ENCODE data around the gene COPS3.

Gene COPS3

DNA sequence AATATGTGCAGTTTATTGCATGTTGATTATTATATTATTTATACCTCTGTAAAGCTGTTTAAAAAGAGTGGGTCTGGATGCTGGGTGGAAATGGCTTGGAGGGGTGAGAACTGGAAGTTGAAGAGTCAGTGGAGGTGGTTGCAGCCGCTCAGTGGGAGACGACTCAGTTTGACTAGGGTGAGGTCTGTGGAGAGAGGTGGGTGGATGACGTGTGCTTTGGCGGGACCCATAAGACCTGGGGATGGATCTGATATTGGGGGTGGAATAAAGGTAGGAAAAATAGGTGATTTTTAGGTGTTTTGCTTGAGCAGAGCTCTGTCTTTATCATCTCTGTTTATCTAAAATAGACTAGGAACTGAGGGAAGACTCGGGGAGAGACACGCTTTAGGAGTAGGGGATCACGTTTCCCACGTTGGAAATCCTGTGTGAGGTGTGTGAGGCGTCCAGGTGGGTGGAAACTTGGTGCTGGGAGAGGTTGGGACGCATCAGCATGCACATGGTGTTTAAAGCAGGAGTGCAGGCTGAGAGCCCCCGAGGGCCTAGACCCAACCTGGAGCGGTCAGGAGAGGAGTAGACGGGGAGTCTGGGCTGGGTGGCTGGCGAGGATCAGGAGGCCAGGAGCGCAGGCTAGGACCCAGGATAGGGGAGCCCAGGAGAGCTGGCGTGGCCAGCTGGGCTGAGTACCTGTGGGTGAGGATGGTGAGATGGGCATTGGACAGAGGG lies 39.3 kb upstream of the COPS3 start:
- Histone ChIP-seq H3K4me3 (ENCODE audit: extremely low read depth, insufficient read depth, low read length, poor library complexity, severe bottlenecking) (no peak overlapping the region), H3K27ac (ENCODE audit: low read depth, low read length, severe bottlenecking) (no peak overlapping the region), H3K4me1 (ENCODE audit: control insufficient read depth, insufficient read depth, low read length, poor library complexity, severe bottlenecking) (no peaks in the 10 kb centered on the region), H3K9me3 (ENCODE audit: control insufficient read depth, low read length) (no peaks in the 10 kb centered on the region), H3K36me3 (ENCODE audit: control insufficient read depth, insufficient read depth, low read length) (no peaks in the 10 kb centered on the region)
- WGBS, 2 experiments (ENCODE audit: insufficient coverage in 2 of 2) = 89 to 93% methylated on average over 14 to 16 of the region's 16 CpGs

- 100% methylated on average over 2 of the region's 6 CpGs; no CpG with 5 or more reads in 1 of the 2 experiments for WGBS, 2 experiments (ENCODE audit: insufficient coverage in 2 of 2)
- no peaks in the 10 kb centered on the region for H3K36me3 ChIP-seq (ENCODE audit: control insufficient read depth, insufficient read depth, low read length)
- H3K27ac ChIP-seq (ENCODE audit: low read depth, low read length, severe bottlenecking) = no peak overlapping the region
- no peak overlapping the region for H3K4me3 ChIP-seq (ENCODE audit: extremely low read depth, insufficient read depth, low read length, poor library complexity, severe bottlenecking)
- H3K4me1 ChIP-seq (ENCODE audit: control insufficient read depth, insufficient read depth, low read length, poor library complexity, severe bottlenecking) = no peaks in the 10 kb centered on the region
- no peaks in the 10 kb centered on the region for H3K9me3 ChIP-seq (ENCODE audit: control insufficient read depth, low read length)
These were observed 34.2 kb upstream of the COPS3 start for GRCh38 chr17:17315142-17315821.

GRCh38 chr17:17314501-17315071 lies 33.5 kb upstream of the COPS3 start:
- no peaks in the 10 kb centered on the region for H3K36me3 ChIP-seq (ENCODE audit: control insufficient read depth, insufficient read depth, low read length)
- WGBS, 2 experiments (ENCODE audit: insufficient coverage in 2 of 2) = 79 to 90% methylated on average over 5 of the region's 5 CpGs
- no peaks in the 10 kb centered on the region for H3K4me1 ChIP-seq (ENCODE audit: control insufficient read depth, insufficient read depth, low read length, poor library complexity, severe bottlenecking)
- no peaks in the 10 kb centered on the region for H3K9me3 ChIP-seq (ENCODE audit: control insufficient read depth, low read length)
- H3K27ac ChIP-seq (ENCODE audit: low read depth, low read length, severe bottlenecking) = no peak overlapping the region
- H3K4me3 ChIP-seq (ENCODE audit: extremely low read depth, insufficient read depth, low read length, poor library complexity, severe bottlenecking) = no peak overlapping the region

DNA sequence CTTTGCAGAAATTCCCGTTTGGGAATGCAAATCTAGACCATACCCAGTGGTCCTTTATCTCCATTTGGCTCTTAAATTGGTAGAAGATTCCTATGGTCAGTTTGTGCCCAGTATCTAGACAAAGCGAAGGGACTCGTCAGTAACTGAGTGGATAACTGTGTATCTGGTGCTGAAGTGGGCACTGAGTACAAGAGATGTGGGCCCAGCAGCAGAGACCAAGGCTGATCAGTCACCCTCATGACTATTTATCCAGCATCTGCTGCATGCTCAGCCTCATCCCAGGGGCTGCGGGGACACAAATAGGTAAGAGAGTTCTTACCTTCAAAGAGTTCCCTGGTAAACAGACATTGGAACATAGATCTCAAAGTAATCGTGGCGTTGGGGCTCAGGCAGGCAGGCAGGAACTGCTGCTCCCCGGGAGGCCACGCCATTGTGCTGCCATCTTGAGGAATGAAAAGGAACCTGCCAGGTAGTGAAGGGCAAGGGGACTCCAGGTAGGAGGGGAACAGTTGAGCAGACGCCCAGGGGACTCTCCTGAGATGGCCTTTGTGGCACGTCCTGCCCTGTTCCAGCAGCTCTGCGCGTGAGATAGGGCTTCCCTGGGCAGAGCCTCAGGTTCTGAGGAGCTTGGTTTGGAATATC lies 32.4 kb upstream of the COPS3 start:
- no peaks in the 10 kb centered on the region for H3K36me3 ChIP-seq (ENCODE audit: control insufficient read depth, insufficient read depth, low read length)
- H3K27ac ChIP-seq (ENCODE audit: low read depth, low read length, severe bottlenecking) = no peak overlapping the region
- WGBS, 2 experiments (ENCODE audit: insufficient coverage in 2 of 2) = 64 to 67% methylated on average over 8 to 9 of the region's 12 CpGs
- H3K4me3 ChIP-seq (ENCODE audit: extremely low read depth, insufficient read depth, low read length, poor library complexity, severe bottlenecking) = no peak overlapping the region
- H3K4me1 ChIP-seq (ENCODE audit: control insufficient read depth, insufficient read depth, low read length, poor library complexity, severe bottlenecking) = no peaks in the 10 kb centered on the region
- H3K9me3 ChIP-seq (ENCODE audit: control insufficient read depth, low read length) = no peaks in the 10 kb centered on the region

- Histone ChIP-seq H3K4me1 (ENCODE audit: control insufficient read depth, insufficient read depth, low read length, poor library complexity, severe bottlenecking) (peaks cover 2% of the 10 kb centered on the region), H3K36me3 (ENCODE audit: control insufficient read depth, insufficient read depth, low read length) (no peaks in the 10 kb centered on the region), H3K27ac (ENCODE audit: low read depth, low read length, severe bottlenecking) (no peak overlapping the region), H3K4me3 (ENCODE audit: extremely low read depth, insufficient read depth, low read length, poor library complexity, severe bottlenecking) (no peak overlapping the region), H3K9me3 (ENCODE audit: control insufficient read depth, low read length) (no peaks in the 10 kb centered on the region)
- WGBS, 2 experiments (ENCODE audit: insufficient coverage in 2 of 2) = no CpG with 5 or more reads among the region's 1 CpG
These were observed 28.3 kb upstream of the COPS3 start for GRCh38 chr17:17309356-17309755.

- Histone ChIP-seq H3K9me3 (ENCODE audit: control insufficient read depth, low read length) (no peaks in the 10 kb centered on the region), H3K4me1 (ENCODE audit: control insufficient read depth, insufficient read depth, low read length, poor library complexity, severe bottlenecking) (peaks cover 10% of the 10 kb centered on the region), H3K36me3 (ENCODE audit: control insufficient read depth, insufficient read depth, low read length) (no peaks in the 10 kb centered on the region), H3K27ac (ENCODE audit: low read depth, low read length, severe bottlenecking) (no peak overlapping the region), H3K4me3 (ENCODE audit: extremely low read depth, insufficient read depth, low read length, poor library complexity, severe bottlenecking) (no peak overlapping the region)
- 73 to 87% methylated on average over 3 to 4 of the region's 8 CpGs for WGBS, 2 experiments (ENCODE audit: insufficient coverage in 2 of 2)
These were observed 24.3 kb upstream of the COPS3 start for GRCh38 chr17:17305281-17305801.

DNA sequence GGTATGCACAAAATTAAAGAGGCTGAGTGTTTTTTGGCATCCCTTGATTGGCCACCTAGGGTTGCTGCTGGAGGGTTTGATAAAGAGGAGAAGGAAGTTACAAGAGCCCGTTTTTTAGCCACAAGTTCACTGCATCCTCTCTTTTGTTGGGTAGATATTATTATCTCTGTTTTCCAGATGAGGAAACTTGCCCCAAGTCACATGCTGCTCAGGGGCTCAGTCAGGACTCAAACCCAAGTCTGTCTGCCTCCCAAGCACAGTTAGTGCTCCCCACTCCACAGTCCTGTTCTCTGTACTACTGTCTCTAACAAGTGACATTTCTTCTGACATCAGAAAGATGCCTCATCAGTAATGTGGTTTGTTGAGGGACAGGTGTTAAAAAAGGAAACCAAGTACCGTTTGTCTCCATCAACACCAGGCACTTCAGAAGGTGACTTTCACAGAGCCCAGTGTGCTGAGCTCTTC lies 23.5 kb upstream of the COPS3 start:
- Histone ChIP-seq H3K36me3 (ENCODE audit: control insufficient read depth, insufficient read depth, low read length) (no peaks in the 10 kb centered on the region), H3K9me3 (ENCODE audit: control insufficient read depth, low read length) (no peaks in the 10 kb centered on the region), H3K4me3 (ENCODE audit: extremely low read depth, insufficient read depth, low read length, poor library complexity, severe bottlenecking) (no peak overlapping the region), H3K27ac (ENCODE audit: low read depth, low read length, severe bottlenecking) (no peak overlapping the region), H3K4me1 (ENCODE audit: control insufficient read depth, insufficient read depth, low read length, poor library complexity, severe bottlenecking) (peaks cover 10% of the 10 kb centered on the region)
- 100% methylated on average over 1 of the region's 2 CpGs for WGBS, 2 experiments (ENCODE audit: insufficient coverage in 2 of 2)

DNA sequence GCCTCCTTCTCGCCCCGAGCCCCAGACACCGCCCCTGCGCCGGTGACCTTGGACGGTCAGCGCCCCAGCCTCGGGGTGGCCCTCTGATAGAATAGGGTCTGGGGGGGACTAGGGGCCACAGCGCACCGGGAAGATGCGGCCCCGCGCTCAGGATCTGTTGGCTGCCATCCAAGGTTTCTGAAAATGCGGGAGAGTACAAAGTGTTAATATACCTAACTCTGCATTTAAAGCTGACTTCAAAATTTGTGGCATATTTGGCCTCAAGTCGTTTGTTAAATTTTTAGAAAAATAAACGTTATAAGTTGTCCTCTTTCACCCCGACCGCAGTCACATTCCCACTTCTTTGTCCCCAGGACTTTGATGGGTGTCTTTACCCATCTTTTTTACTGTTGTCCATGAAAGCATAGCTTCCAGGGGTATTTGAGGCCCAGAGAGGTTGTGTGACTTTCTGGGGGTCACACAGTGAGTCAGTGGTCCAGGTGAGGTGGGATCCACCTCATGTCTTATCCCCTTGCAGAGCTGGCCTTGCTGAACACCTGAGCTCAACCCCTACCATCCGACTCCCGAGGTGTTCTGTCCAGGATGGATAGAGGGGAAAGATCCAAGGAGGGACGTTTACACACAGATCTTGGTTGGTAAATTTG lies 22.9 kb upstream of the COPS3 start:
- Histone ChIP-seq H3K9me3 (ENCODE audit: control insufficient read depth, low read length) (no peaks in the 10 kb centered on the region), H3K4me3 (ENCODE audit: extremely low read depth, insufficient read depth, low read length, poor library complexity, severe bottlenecking) (peak overlapping the region; percentile 51), H3K4me1 (ENCODE audit: control insufficient read depth, insufficient read depth, low read length, poor library complexity, severe bottlenecking) (peaks cover 10% of the 10 kb centered on the region), H3K36me3 (ENCODE audit: control insufficient read depth, insufficient read depth, low read length) (no peaks in the 10 kb centered on the region), H3K27ac (ENCODE audit: low read depth, low read length, severe bottlenecking) (no peak overlapping the region)
- 29 to 48% methylated on average over 7 to 8 of the region's 21 CpGs for WGBS, 2 experiments (ENCODE audit: insufficient coverage in 2 of 2)

GRCh38 chr17:17303010-17303846 lies 22.2 kb upstream of the COPS3 start, which contains the start of gene NT5M:
Gene NT5M, plus strand, starts transcription at chr17:17303373. Its CDS starts 178 bp downstream, at chr17:17303551.
- Histone ChIP-seq H3K4me3 (ENCODE audit: extremely low read depth, insufficient read depth, low read length, poor library complexity, severe bottlenecking) (peak within 1 kb of the TSS; percentile 51), H3K9me3 (ENCODE audit: control insufficient read depth, low read length) (no peaks in the 10 kb centered on the region), H3K27ac (ENCODE audit: low read depth, low read length, severe bottlenecking) (no peak within 1 kb of the TSS), H3K36me3 (ENCODE audit: control insufficient read depth, insufficient read depth, low read length) (no peaks in the 10 kb centered on the region), H3K4me1 (ENCODE audit: control insufficient read depth, insufficient read depth, low read length, poor library complexity, severe bottlenecking) (peaks cover 10% of the 10 kb centered on the region)
- 1% methylated on average over 75 to 80 of the region's 107 CpGs for WGBS, 2 experiments (ENCODE audit: insufficient coverage in 2 of 2)

All from mesodermal cell (in vitro differentiated cells).